ENCODE measurements around the gene LNX2.

LNX2 gene

GRCh38 chr13:27572234-27572901, 48.0 kb downstream of the LNX2 start:
- Histone ChIP-seq H4K20me1 (ENCODE audit: insufficient read depth, low read length) (no peaks in the 10 kb centered on the region), H3K9me2 (ENCODE audit: low read depth, low read length) (no peaks in the 10 kb centered on the region), H3K36me3 (ENCODE audit: insufficient read depth, low read length) (peaks cover 13% of the 10 kb centered on the region), H3K27me3 (ENCODE audit: insufficient read depth, low read length) (no peaks in the 10 kb centered on the region), H3K4me3 (ENCODE audit: low read depth, low read length, poor library complexity, severe bottlenecking) (no peak overlapping the region), H3F3A (ENCODE audit: insufficient read depth, low read length) (no peaks in the 10 kb centered on the region), H3K27ac (ENCODE audit: low read depth, low read length, poor library complexity, severe bottlenecking) (no peak overlapping the region), H3K79me2 (ENCODE audit: insufficient read depth, low read length) (no peaks in the 10 kb centered on the region), H3K9me3 (ENCODE audit: low read length) (no peaks in the 10 kb centered on the region), H3K4me2 (ENCODE audit: low read length) (no peak overlapping the region), H3K9ac (ENCODE audit: low read length) (no peak overlapping the region), H3K4me1 (ENCODE audit: insufficient read depth, low read length, severe bottlenecking) (peaks cover 5% of the 10 kb centered on the region), H2AFZ (ENCODE audit: low read length) (no peak overlapping the region)
- TF ChIP-seq EZH2 (IDR thresholded peaks at IDR 0.05; ENCODE audit: borderline replicate concordance, low read length) (no peak), CTCF (IDR thresholded peaks at IDR 0.05; ENCODE audit: low read length) (no peak)

- H3K4me2 ChIP-seq (ENCODE audit: low read length): no peak overlapping the region
- no peaks in the 10 kb centered on the region for H3K27me3 ChIP-seq (ENCODE audit: insufficient read depth, low read length)
- peaks cover 27% of the 10 kb centered on the region for H3K36me3 ChIP-seq (ENCODE audit: insufficient read depth, low read length)
- H3F3A ChIP-seq (ENCODE audit: insufficient read depth, low read length): no peaks in the 10 kb centered on the region
- H3K79me2 ChIP-seq (ENCODE audit: insufficient read depth, low read length): no peaks in the 10 kb centered on the region
- no peak overlapping the region for H2AFZ ChIP-seq (ENCODE audit: low read length)
- H3K4me1 ChIP-seq (ENCODE audit: insufficient read depth, low read length, severe bottlenecking): peaks cover 5% of the 10 kb centered on the region
- H3K27ac ChIP-seq (ENCODE audit: low read depth, low read length, poor library complexity, severe bottlenecking): no peak overlapping the region
- H3K4me3 ChIP-seq (ENCODE audit: low read depth, low read length, poor library complexity, severe bottlenecking): no peak overlapping the region
- no peak for TF ChIP-seq EZH2 (IDR thresholded peaks at IDR 0.05; ENCODE audit: borderline replicate concordance, low read length)
- TF ChIP-seq CTCF (IDR thresholded peaks at IDR 0.05; ENCODE audit: low read length): no peak
- H3K9me2 ChIP-seq (ENCODE audit: low read depth, low read length): no peaks in the 10 kb centered on the region
- H3K9ac ChIP-seq (ENCODE audit: low read length): no peak overlapping the region
- H3K9me3 ChIP-seq (ENCODE audit: low read length): no peaks in the 10 kb centered on the region
- no peaks in the 10 kb centered on the region for H4K20me1 ChIP-seq (ENCODE audit: insufficient read depth, low read length)
Measured at GRCh38 chr13:27570906-27571305, 49.4 kb downstream of the LNX2 start.

GRCh38 chr13:27569405-27569804, 50.9 kb downstream of the LNX2 start:
- no peaks in the 10 kb centered on the region for H3K27me3 ChIP-seq (ENCODE audit: insufficient read depth, low read length)
- H3K4me1 ChIP-seq (ENCODE audit: insufficient read depth, low read length, severe bottlenecking): peaks cover 5% of the 10 kb centered on the region
- no peak overlapping the region for H3K4me3 ChIP-seq (ENCODE audit: low read depth, low read length, poor library complexity, severe bottlenecking)
- peaks cover 28% of the 10 kb centered on the region for H3K36me3 ChIP-seq (ENCODE audit: insufficient read depth, low read length)
- no peak overlapping the region for H2AFZ ChIP-seq (ENCODE audit: low read length)
- H3K9ac ChIP-seq (ENCODE audit: low read length): no peak overlapping the region
- TF ChIP-seq CTCF (IDR thresholded peaks at IDR 0.05; ENCODE audit: low read length): no peak
- TF ChIP-seq EZH2 (IDR thresholded peaks at IDR 0.05; ENCODE audit: borderline replicate concordance, low read length): no peak
- no peaks in the 10 kb centered on the region for H4K20me1 ChIP-seq (ENCODE audit: insufficient read depth, low read length)
- H3K9me2 ChIP-seq (ENCODE audit: low read depth, low read length): no peaks in the 10 kb centered on the region
- no peak overlapping the region for H3K27ac ChIP-seq (ENCODE audit: low read depth, low read length, poor library complexity, severe bottlenecking)
- H3F3A ChIP-seq (ENCODE audit: insufficient read depth, low read length): no peaks in the 10 kb centered on the region
- H3K4me2 ChIP-seq (ENCODE audit: low read length): no peak overlapping the region
- H3K9me3 ChIP-seq (ENCODE audit: low read length): no peaks in the 10 kb centered on the region
- no peaks in the 10 kb centered on the region for H3K79me2 ChIP-seq (ENCODE audit: insufficient read depth, low read length)
